IMR-90 (cell line): ENCODE measurements around the gene CTSF. TPM values are rescaled to one million over a fixed set of nuclear protein-coding genes. Genes with fewer than 3 reads are reported as not detected.

Experiments used
- ATAC-seq: fragments of 200-7000 bp; cut with Tn5 transposase; 2 replicates; pipeline ENCODE4 v1.9.1; 2020; ENCODE audit warnings: low read depth, mild to moderate bottlenecking, moderate library complexity
- BruUV-seq: library from RNA; stranded (reverse); fragments of 400-500 nt; replicated peaks from 2 replicates; lab custom pipeline; 2021; lab: Mats Ljungman, UMichigan
- CTCF ChIA-PET: fragments of 300-600 bp; formaldehyde crosslinking; extraction: SDS; loops from one replicate; lab custom pipeline; 2021; ENCODE audit warnings: antibody characterized with exemption; lab: Yijun Ruan, JAX
- POLR2A ChIA-PET: fragments of 300-600 bp; sonication (Branson Sonifier 250); formaldehyde crosslinking; loops from one replicate; lab custom pipeline; 2022; ENCODE audit warnings: antibody characterized with exemption; ENCODE audit not compliant: unreplicated experiment; lab: Charles Lee
- DNase-seq: peaks from one replicate; pipeline ENCODE4 v3.0.0; 2013
- H2AFZ ChIP-seq: replicated peaks from 2 replicates; pipeline ENCODE3; 2013; ENCODE audit warnings: low read length, mild to moderate bottlenecking; ENCODE audit not compliant: poor library complexity
- H2AK5ac ChIP-seq: 2 replicates; pipeline ENCODE4 v1.6.1; 2013; ENCODE audit warnings: low read depth, low read length, inconsistent platforms
- H2AK9ac ChIP-seq: replicated peaks from 2 replicates; pipeline ENCODE3; 2013; ENCODE audit warnings: mild to moderate bottlenecking, low read depth, low read length, moderate library complexity; ENCODE audit not compliant: poor library complexity
- H2BK120ac ChIP-seq: 2 replicates; pipeline ENCODE4 v1.6.1; 2013; ENCODE audit warnings: low read depth, low read length, inconsistent platforms
- H2BK15ac ChIP-seq: 3 replicates; pipeline ENCODE4 v1.6.1; 2013; ENCODE audit warnings: low read depth, low read length, inconsistent platforms
- H2BK20ac ChIP-seq: 2 replicates; pipeline ENCODE4 v1.6.1; 2013; ENCODE audit warnings: low read depth, mild to moderate bottlenecking, inconsistent platforms, low read length, moderate library complexity
- H2BK5ac ChIP-seq: 2 replicates; pipeline ENCODE4 v1.6.1; 2013; ENCODE audit warnings: mild to moderate bottlenecking, low read depth, low read length, inconsistent platforms; ENCODE audit not compliant: poor library complexity, severe bottlenecking
- H3K14ac ChIP-seq: replicated peaks from 2 replicates; pipeline ENCODE4 v1.6.1; 2013; ENCODE audit warnings: low read depth, low read length, inconsistent platforms
- H3K18ac ChIP-seq: 2 replicates; pipeline ENCODE4 v1.6.1; 2013; ENCODE audit warnings: low read depth, low read length, control low read depth
- H3K23ac ChIP-seq: 2 replicates; pipeline ENCODE4 v1.6.1; 2013; ENCODE audit warnings: low read depth, low read length, inconsistent platforms
- H3K27ac ChIP-seq: 2 replicates; pipeline ENCODE4 v1.5.1; 2013; ENCODE audit warnings: mild to moderate bottlenecking, control low read depth, low read length; ENCODE audit not compliant: insufficient read depth
- H3K27me3 ChIP-seq: 2 replicates; pipeline ENCODE4 v1.6.1; 2013; ENCODE audit warnings: low read length; ENCODE audit not compliant: control insufficient read depth, insufficient read depth
- H3K36me3 ChIP-seq: 2 replicates; pipeline ENCODE4 v1.6.1; 2013; ENCODE audit warnings: low read length, mixed read lengths; ENCODE audit not compliant: control insufficient read depth, insufficient read depth
- H3K4ac ChIP-seq: 2 replicates; pipeline ENCODE4 v1.6.1; 2013; ENCODE audit warnings: low read depth, low read length, inconsistent platforms
- H3K4me1 ChIP-seq: 2 replicates; pipeline ENCODE4 v1.6.1; 2013; ENCODE audit warnings: low read length, mixed read lengths; ENCODE audit not compliant: control insufficient read depth, insufficient read depth
- H3K4me2 ChIP-seq: 2 replicates; pipeline ENCODE4 v1.6.1; 2013; ENCODE audit warnings: low read depth, mild to moderate bottlenecking, control low read depth, low read length, moderate library complexity
- H3K4me3 ChIP-seq: 2 replicates; pipeline ENCODE4 v1.5.1; 2013; ENCODE audit warnings: low read depth, mild to moderate bottlenecking, control low read depth, low read length, moderate library complexity; ENCODE audit not compliant: insufficient read depth
- H3K56ac ChIP-seq: 2 replicates; pipeline ENCODE4 v1.6.1; 2013; ENCODE audit warnings: low read length, inconsistent platforms; ENCODE audit not compliant: insufficient read depth; ENCODE audit errors: extremely low read depth
- H3K79me1 ChIP-seq, 2 experiments: 2 replicates each; pipeline ENCODE4 v1.6.1; 2013; ENCODE audit warnings: low read length in 2 of 2, inconsistent platforms in 1 of 2, low read depth in 1 of 2
- H3K9ac ChIP-seq: 2 replicates; pipeline ENCODE4 v1.6.1; 2013; ENCODE audit warnings: low read depth, low read length, control low read depth
- H3K9me1 ChIP-seq: 2 replicates; pipeline ENCODE4 v1.6.1; 2013; ENCODE audit warnings: low read length, inconsistent platforms; ENCODE audit not compliant: insufficient read depth
- H3K9me3 ChIP-seq: 2 replicates; pipeline ENCODE4 v1.6.1; 2013; ENCODE audit warnings: low read length; ENCODE audit not compliant: control insufficient read depth, insufficient read depth
- H4K20me1 ChIP-seq: 2 replicates; pipeline ENCODE4 v1.6.1; 2013; ENCODE audit warnings: low read length, inconsistent platforms; ENCODE audit not compliant: insufficient read depth
- H4K5ac ChIP-seq: 2 replicates; pipeline ENCODE4 v1.6.1; 2013; ENCODE audit warnings: mild to moderate bottlenecking, low read depth, low read length, control low read depth
- H4K8ac ChIP-seq, 2 experiments: 2 replicates each; pipeline ENCODE4 v1.6.1; 2013; ENCODE audit warnings: low read depth in 2 of 2, low read length in 2 of 2, control low read depth in 1 of 2, inconsistent platforms in 1 of 2
- H4K91ac ChIP-seq: 2 replicates; pipeline ENCODE4 v1.6.1; 2013; ENCODE audit warnings: low read depth, low read length, inconsistent platforms; ENCODE audit not compliant: insufficient read depth
- BHLHE40 ChIP-seq: fragments of 150-350 bp; IDR thresholded peaks from 2 replicates; pipeline ENCODE4 v1.6.1; 2016; ENCODE audit warnings: mild to moderate bottlenecking, low read depth, low read length
- CEBPB ChIP-seq: IDR thresholded peaks from 2 replicates; pipeline ENCODE4 v1.6.1; 2012; ENCODE audit warnings: low read depth, low read length, improper control_type of control experiment
- CHD1 ChIP-seq: IDR thresholded peaks from 2 replicates; pipeline ENCODE4 v1.6.1; 2012; ENCODE audit warnings: low read depth, low read length, improper control_type of control experiment
- FOS ChIP-seq: fragments of 150-350 bp; IDR thresholded peaks from 2 replicates; pipeline ENCODE4 v1.6.1; 2016; ENCODE audit warnings: low read depth, low read length
- MAFK ChIP-seq: IDR thresholded peaks from 2 replicates; pipeline ENCODE4 v1.6.1; 2012; ENCODE audit warnings: low read depth, low read length, improper control_type of control experiment
- MAZ ChIP-seq: IDR thresholded peaks from 2 replicates; pipeline ENCODE4 v1.6.1; 2012; ENCODE audit warnings: low read depth, mild to moderate bottlenecking, low read length, improper control_type of control experiment, moderate library complexity, borderline replicate concordance
- MXI1 ChIP-seq: IDR thresholded peaks from 2 replicates; pipeline ENCODE4 v1.6.1; 2012; ENCODE audit warnings: low read depth, mild to moderate bottlenecking, low read length, moderate library complexity, borderline replicate concordance
- NFE2L2 ChIP-seq: fragments of 150-350 bp; IDR thresholded peaks from 2 replicates; pipeline ENCODE4 v1.6.1; 2016; ENCODE audit warnings: low read depth, mild to moderate bottlenecking, low read length
- RAD21 ChIP-seq: IDR thresholded peaks from 2 replicates; pipeline ENCODE4 v1.6.1; 2012; ENCODE audit warnings: low read length, improper control_type of control experiment
- RCOR1 ChIP-seq: IDR thresholded peaks from 2 replicates; pipeline ENCODE4 v1.6.1; 2012; ENCODE audit warnings: mild to moderate bottlenecking, low read length, improper control_type of control experiment; ENCODE audit not compliant: insufficient replicate concordance
- RFX5 ChIP-seq: IDR thresholded peaks from 2 replicates; pipeline ENCODE4 v1.8.0; 2012; ENCODE audit warnings: low read depth, mild to moderate bottlenecking, low read length, moderate library complexity
- WGBS, 2 experiments: methylation state at CpG; one replicate each; pipeline versions ENCODE4 v1.1.5 to v1.1.7; 2013; ENCODE audit warnings: missing lambda C conversion rate in 2 of 2; ENCODE audit not compliant: insufficient read length in 1 of 2; ENCODE audit errors: extremely low coverage in 2 of 2; 5-methylcytosine and 5-hydroxymethylcytosine counted together
- dilution Hi-C: fragments of 300-500 bp; cut with HindIII; formaldehyde crosslinking; loops from one replicate; pipeline ENCODE4 v1.14.3; 2018; ENCODE audit warnings: low sequenced_read_pairs; ENCODE audit not compliant: unreplicated experiment
- in situ Hi-C: fragments of 300-500 bp; cut with MboI; formaldehyde crosslinking; loops from 3 replicates; pipeline ENCODE4 v1.14.3; 2019; ENCODE audit warnings: low sequenced_read_pairs, inconsistent platforms, mixed read lengths
- intact Hi-C: fragments of 100-400 bp; cut with micrococcal nuclease; formaldehyde crosslinking; loops from 2 replicates; pipeline ENCODE4 v1.10.0; 2022
- polyA plus RNA-seq, 3 experiments: library from polyadenylated mRNA; depleted of rRNA; stranded (reverse); fragments of >200 nt; gene quantifications; 2 replicates each; pipeline ENCODE4 v1.2.3, GENCODE V29; 2012; ENCODE audit warnings: low replicate concordance in 1 of 3
- total RNA-seq: library from RNA; depleted of rRNA; stranded (reverse); fragments of >200 nt; gene quantifications from 2 replicates; pipeline ENCODE4 v1.2.3, GENCODE V29; 2012
- TF ChIP-seq, protein P1 (sequence below): fragments of 150-350 bp; IDR thresholded peaks from 2 replicates; pipeline ENCODE4 v1.6.1; 2016; ENCODE audit warnings: low read depth, mild to moderate bottlenecking, low read length, moderate library complexity, borderline replicate concordance
- TF ChIP-seq, protein P2 (sequence below): conservative IDR thresholded peaks from 2 replicates; pipeline ENCODE4 v1.5.1; 2012; ENCODE audit warnings: mild to moderate bottlenecking, low read depth, low read length, improper control_type of control experiment
- TF ChIP-seq, protein P3 (sequence below): fragments of 150-350 bp; IDR thresholded peaks from 2 replicates; pipeline ENCODE4 v1.6.1; 2017; ENCODE audit warnings: mild to moderate bottlenecking, antibody characterized with exemption, low read length, low read depth

The CTSF gene
- total and polyA plus RNA-seq, 2 of the 4 experiments (the other 2 are of a cell fraction) = 4.1 to 16.0 TPM

- Histone ChIP-seq H3K23ac (no peak overlapping the region), H3K4me3 (no peak overlapping the region), H2BK20ac (no peak overlapping the region), H4K91ac (no peak overlapping the region), H3K36me3 (no peaks in the 10 kb centered on the region), H3K4ac (no peak overlapping the region), H3K14ac (no peak overlapping the region), H3K79me1 (no peaks in the 10 kb centered on the region), H2BK5ac (no peak overlapping the region), H3K9me1 (no peaks in the 10 kb centered on the region), H3K27me3 (no peaks in the 10 kb centered on the region), H3K9ac (no peak overlapping the region), H4K8ac (no peak overlapping the region), H4K20me1 (no peaks in the 10 kb centered on the region), H3K4me2 (peak overlapping the region; percentile 38; the same call in 1 of the 2 replicates), H3K18ac (no peak overlapping the region), H2AK5ac (no peak overlapping the region), H3K4me1 (peaks cover 6% of the 10 kb centered on the region), H3K27ac (no peak overlapping the region), H2BK15ac (no peak overlapping the region), H2AFZ (peak overlapping the region; percentile 76), H2AK9ac (peak overlapping the region; percentile 22), H4K5ac (no peak overlapping the region), H2BK120ac (no peak overlapping the region), H3K9me3 (0 out of 2 replicates have a peak, but pooled peaks cover 2% of the 10 kb centered on the region), H3K56ac (no peak overlapping the region)
- CTCF ChIA-PET = interaction anchor here (0.6 to 1.3 kb wide), 4 partner anchors 13 to 100 kb away, joined by 3 to 5 read pairs (median 4); partner anchors contain the start of genes CCDC87 and CCS
- DNase-seq = peak; percentile 77
- intact Hi-C loops = loop anchor here (1.0 to 2.0 kb wide), 3 partner anchors 62 to 256 kb away; no protein-coding TSS in a partner anchor
- WGBS, 2 experiments = 39% methylated on average over 10 of the region's 25 CpGs; no CpG with 5 or more reads in 1 of the 2 experiments
- in situ Hi-C loops = loop anchor here (10.0 kb wide), 1 partner anchor 256 kb away; no protein-coding TSS in a partner anchor
- peak; percentile 93 for ATAC-seq
- dilution Hi-C loops = no loop called here
- POLR2A ChIA-PET = no interaction called here
- no TSS peak for BruUV-seq
- TF ChIP-seq MXI1 = no peak
- TF ChIP-seq BHLHE40 = peak; percentile 32; the same call in 1 of the 2 replicates
- TF ChIP-seq NFE2L2 = no peak
- peak; percentile 85 for TF ChIP-seq RAD21
- TF ChIP-seq, protein P1, sequence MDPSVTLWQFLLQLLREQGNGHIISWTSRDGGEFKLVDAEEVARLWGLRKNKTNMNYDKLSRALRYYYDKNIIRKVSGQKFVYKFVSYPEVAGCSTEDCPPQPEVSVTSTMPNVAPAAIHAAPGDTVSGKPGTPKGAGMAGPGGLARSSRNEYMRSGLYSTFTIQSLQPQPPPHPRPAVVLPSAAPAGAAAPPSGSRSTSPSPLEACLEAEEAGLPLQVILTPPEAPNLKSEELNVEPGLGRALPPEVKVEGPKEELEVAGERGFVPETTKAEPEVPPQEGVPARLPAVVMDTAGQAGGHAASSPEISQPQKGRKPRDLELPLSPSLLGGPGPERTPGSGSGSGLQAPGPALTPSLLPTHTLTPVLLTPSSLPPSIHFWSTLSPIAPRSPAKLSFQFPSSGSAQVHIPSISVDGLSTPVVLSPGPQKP = no peak
- TF ChIP-seq RFX5 = no peak
- TF ChIP-seq CHD1 = no peak
- no peak for TF ChIP-seq MAFK
- TF ChIP-seq, protein P2, sequence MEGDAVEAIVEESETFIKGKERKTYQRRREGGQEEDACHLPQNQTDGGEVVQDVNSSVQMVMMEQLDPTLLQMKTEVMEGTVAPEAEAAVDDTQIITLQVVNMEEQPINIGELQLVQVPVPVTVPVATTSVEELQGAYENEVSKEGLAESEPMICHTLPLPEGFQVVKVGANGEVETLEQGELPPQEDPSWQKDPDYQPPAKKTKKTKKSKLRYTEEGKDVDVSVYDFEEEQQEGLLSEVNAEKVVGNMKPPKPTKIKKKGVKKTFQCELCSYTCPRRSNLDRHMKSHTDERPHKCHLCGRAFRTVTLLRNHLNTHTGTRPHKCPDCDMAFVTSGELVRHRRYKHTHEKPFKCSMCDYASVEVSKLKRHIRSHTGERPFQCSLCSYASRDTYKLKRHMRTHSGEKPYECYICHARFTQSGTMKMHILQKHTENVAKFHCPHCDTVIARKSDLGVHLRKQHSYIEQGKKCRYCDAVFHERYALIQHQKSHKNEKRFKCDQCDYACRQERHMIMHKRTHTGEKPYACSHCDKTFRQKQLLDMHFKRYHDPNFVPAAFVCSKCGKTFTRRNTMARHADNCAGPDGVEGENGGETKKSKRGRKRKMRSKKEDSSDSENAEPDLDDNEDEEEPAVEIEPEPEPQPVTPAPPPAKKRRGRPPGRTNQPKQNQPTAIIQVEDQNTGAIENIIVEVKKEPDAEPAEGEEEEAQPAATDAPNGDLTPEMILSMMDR = peak; percentile 82
- 0 out of 2 replicates have a peak, but pooled peaks have one; percentile 13 for TF ChIP-seq MAZ
- peak; percentile 36; the same call in 1 of the 2 replicates for TF ChIP-seq CEBPB
- 0 out of 2 replicates have a peak, but pooled peaks have one; percentile 26 for TF ChIP-seq FOS
- TF ChIP-seq, protein P3, sequence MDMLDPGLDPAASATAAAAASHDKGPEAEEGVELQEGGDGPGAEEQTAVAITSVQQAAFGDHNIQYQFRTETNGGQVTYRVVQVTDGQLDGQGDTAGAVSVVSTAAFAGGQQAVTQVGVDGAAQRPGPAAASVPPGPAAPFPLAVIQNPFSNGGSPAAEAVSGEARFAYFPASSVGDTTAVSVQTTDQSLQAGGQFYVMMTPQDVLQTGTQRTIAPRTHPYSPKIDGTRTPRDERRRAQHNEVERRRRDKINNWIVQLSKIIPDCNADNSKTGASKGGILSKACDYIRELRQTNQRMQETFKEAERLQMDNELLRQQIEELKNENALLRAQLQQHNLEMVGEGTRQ = no peak
- TF ChIP-seq RCOR1 = no peak
These were observed 10.7 kb upstream of the CTSF start for GRCh38 chr11:66579017-66579606.
